Osteoblast (primary cell): ENCODE measurements around the gene THTPA. TPM values are rescaled to one million over a fixed set of nuclear protein-coding genes. Genes with fewer than 3 reads are reported as not detected.
A peak's percentile ranks its signal among the peaks of the same experiment; 100 is the strongest.

Experiments
- DNase-seq: peaks from one replicate; pipeline ENCODE4 v3.0.0; 2011; ENCODE audit warnings: low spot score, mixed read lengths; ENCODE audit not compliant: insufficient read length; ENCODE audit errors: missing footprints
- H2AFZ ChIP-seq: 2 replicates; pipeline ENCODE4 v1.6.0; 2011; ENCODE audit warnings: mild to moderate bottlenecking, low read length
- H3K27ac ChIP-seq: 2 replicates; pipeline ENCODE4 v1.5.1; 2011; ENCODE audit warnings: mild to moderate bottlenecking, low read depth, low read length, moderate library complexity
- H3K27me3 ChIP-seq: 2 replicates; pipeline ENCODE4 v1.6.0; 2012; ENCODE audit warnings: mild to moderate bottlenecking, control low read depth, inconsistent platforms, low read length, moderate library complexity; ENCODE audit not compliant: insufficient read depth
- H3K36me3 ChIP-seq: 2 replicates; pipeline ENCODE4 v1.5.1; 2011; ENCODE audit warnings: mild to moderate bottlenecking, low read length, control low read depth, moderate library complexity; ENCODE audit not compliant: insufficient read depth
- H3K4me1 ChIP-seq: 2 replicates; pipeline ENCODE4 v1.5.1; 2011; ENCODE audit warnings: mild to moderate bottlenecking, low read length, control low read depth, moderate library complexity; ENCODE audit not compliant: insufficient read depth
- H3K4me2 ChIP-seq: 2 replicates; pipeline ENCODE4 v1.6.0; 2011; ENCODE audit warnings: mild to moderate bottlenecking, low read length; ENCODE audit not compliant: insufficient read depth
- H3K4me3 ChIP-seq: fragments of 200-600 bp; sonication (generic); 3 replicates; pipeline ENCODE4 v1.5.1; 2012; ENCODE audit warnings: mild to moderate bottlenecking, low read length, inconsistent platforms; ENCODE audit not compliant: insufficient read depth
- H3K79me2 ChIP-seq: 2 replicates; pipeline ENCODE4 v1.6.0; 2012; ENCODE audit warnings: mild to moderate bottlenecking, low read length, control low read depth, inconsistent platforms; ENCODE audit not compliant: insufficient read depth
- H3K9me3 ChIP-seq: 2 replicates; pipeline ENCODE4 v1.5.1; 2011; ENCODE audit warnings: low read depth, low read length, control low read depth
- H4K20me1 ChIP-seq: 2 replicates; pipeline ENCODE4 v1.6.0; 2012; ENCODE audit warnings: mild to moderate bottlenecking, low read length, control low read depth; ENCODE audit not compliant: insufficient read depth
- CTCF ChIP-seq: IDR thresholded peaks from 2 replicates; pipeline ENCODE4 v1.5.1; 2011; ENCODE audit warnings: mild to moderate bottlenecking, low read depth, low read length, moderate library complexity; ENCODE audit errors: extremely low read depth
- total RNA-seq: library from RNA; depleted of rRNA; stranded (reverse); fragments of >200 nt; gene quantifications from 2 replicates; pipeline ENCODE4 v1.2.3, GENCODE V29; 2012

THTPA gene
- total RNA-seq, 1 donor: 27.5 TPM

- Histone ChIP-seq H3K4me1 (peaks cover 18% of the 10 kb centered on the region), H3K4me3 (no peak overlapping the region)
These were observed 6.9 kb downstream of the THTPA start for GRCh38 chr14:23562822-23563472.

GRCh38 chr14:23563473-23564180 lies 7.6 kb downstream of the THTPA start:
- TF ChIP-seq CTCF: no peak
- peak; percentile 5 for DNase-seq
- Histone ChIP-seq H2AFZ (no peak overlapping the region), H4K20me1 (peaks cover 20% of the 10 kb centered on the region), H3K79me2 (no peaks in the 10 kb centered on the region), H3K4me2 (no peak overlapping the region), H3K36me3 (peaks cover 19% of the 10 kb centered on the region), H3K9me3 (no peaks in the 10 kb centered on the region), H3K4me1 (peaks cover 18% of the 10 kb centered on the region), H3K27ac (no peak overlapping the region), H3K4me3 (no peak overlapping the region), H3K27me3 (peaks cover 3% of the 10 kb centered on the region)

More at GRCh38 chr14:23562822-23563472, 6.9 kb downstream of the THTPA start:
- DNase-seq: peak; percentile 83
- no peak overlapping the region for H3K4me2 ChIP-seq
- H4K20me1 ChIP-seq: peaks cover 23% of the 10 kb centered on the region
- H3K27ac ChIP-seq: no peak overlapping the region
- no peak overlapping the region for H2AFZ ChIP-seq
- peaks cover 5% of the 10 kb centered on the region for H3K79me2 ChIP-seq
- peaks cover 20% of the 10 kb centered on the region for H3K36me3 ChIP-seq
- peak; percentile 91 for TF ChIP-seq CTCF
- no peaks in the 10 kb centered on the region for H3K27me3 ChIP-seq
- H3K9me3 ChIP-seq: no peaks in the 10 kb centered on the region

GRCh38 chr14:23564181-23564812 lies 8.2 kb downstream of the THTPA start:
- H2AFZ ChIP-seq: no peak overlapping the region
- peaks cover 18% of the 10 kb centered on the region for H3K4me1 ChIP-seq
- H4K20me1 ChIP-seq: peaks cover 14% of the 10 kb centered on the region
- peaks cover 12% of the 10 kb centered on the region for H3K36me3 ChIP-seq
- peak; percentile 71 for DNase-seq
- no peak overlapping the region for H3K4me3 ChIP-seq
- peaks cover 3% of the 10 kb centered on the region for H3K27me3 ChIP-seq
- no peak overlapping the region for H3K4me2 ChIP-seq
- no peaks in the 10 kb centered on the region for H3K9me3 ChIP-seq
- H3K79me2 ChIP-seq: no peaks in the 10 kb centered on the region
- H3K27ac ChIP-seq: no peak overlapping the region
- no peak for TF ChIP-seq CTCF

- no peak for TF ChIP-seq CTCF
- H3K4me2 ChIP-seq: no peak overlapping the region
- H4K20me1 ChIP-seq: peaks cover 11% of the 10 kb centered on the region
- peaks cover 6% of the 10 kb centered on the region for H3K36me3 ChIP-seq
- peaks cover 15% of the 10 kb centered on the region for H3K4me1 ChIP-seq
- no peak overlapping the region for H3K27ac ChIP-seq
- DNase-seq: peak; percentile 14
- no peak overlapping the region for H3K4me3 ChIP-seq
- no peaks in the 10 kb centered on the region for H3K9me3 ChIP-seq
- peaks cover 3% of the 10 kb centered on the region for H3K27me3 ChIP-seq
- no peaks in the 10 kb centered on the region for H3K79me2 ChIP-seq
- no peak overlapping the region for H2AFZ ChIP-seq
These were observed 8.8 kb downstream of the THTPA start for GRCh38 chr14:23564876-23565275.
